ENCODE data around the gene UBA3.

UBA3 gene

GRCh38 chr3:69066121-69066520 lies 14.0 kb downstream of the UBA3 start:
- no peak for DNase-seq (ENCODE audit: low read depth in 3 of 3)

GRCh38 chr3:69065318-69065964 lies 14.7 kb downstream of the UBA3 start:
- no peak for DNase-seq (ENCODE audit: low read depth in 3 of 3)

- DNase-seq (ENCODE audit: low read depth in 3 of 3), result no peak
These were observed 16.5 kb downstream of the UBA3 start for GRCh38 chr3:69063636-69064035.

GRCh38 chr3:69059688-69060087 lies 20.5 kb downstream of the UBA3 start:
- DNase-seq (ENCODE audit: low read depth in 3 of 3), result no peak

- no peak for DNase-seq (ENCODE audit: low read depth in 3 of 3)
These were observed 21.3 kb downstream of the UBA3 start for GRCh38 chr3:69058947-69059224.

GRCh38 chr3:69058180-69058946 lies 21.8 kb downstream of the UBA3 start:
- DNase-seq (ENCODE audit: low read depth in 3 of 3), result no peak

- DNase-seq (ENCODE audit: low read depth in 3 of 3), result no peak
These were observed 27.7 kb downstream of the UBA3 start for GRCh38 chr3:69052472-69052898.

- DNase-seq (ENCODE audit: low read depth in 3 of 3), result peak; percentile 95 to 97 (median 96)
These were observed 28.3 kb downstream of the UBA3 start, which contains the start of gene TMF1 for GRCh38 chr3:69051756-69052471. Gene TMF1, minus strand, starts transcription at chr3:69052333. Its CDS starts 247 bp downstream, at chr3:69052086.

GRCh38 chr3:69048990-69049389 lies 31.2 kb downstream of the UBA3 start:
- no peak for DNase-seq (ENCODE audit: low read depth in 3 of 3)

GRCh38 chr3:69044608-69045007 lies 35.6 kb downstream of the UBA3 start:
- DNase-seq (ENCODE audit: low read depth in 3 of 3), result no peak

- no peak for DNase-seq (ENCODE audit: low read depth in 3 of 3)
These were observed 46.7 kb downstream of the UBA3 start for GRCh38 chr3:69033470-69033869.

- no peak for DNase-seq (ENCODE audit: low read depth in 3 of 3)
These were observed 47.4 kb downstream of the UBA3 start for GRCh38 chr3:69032737-69033136.

GRCh38 chr3:69032142-69032541 lies 48.0 kb downstream of the UBA3 start:
- DNase-seq (ENCODE audit: low read depth in 3 of 3), result no peak

GRCh38 chr3:69031635-69032034 lies 48.5 kb downstream of the UBA3 start:
- DNase-seq (ENCODE audit: low read depth in 3 of 3), result no peak

- no peak for DNase-seq (ENCODE audit: low read depth in 3 of 3)
These were observed 59.3 kb downstream of the UBA3 start for GRCh38 chr3:69020857-69021256.

GRCh38 chr3:69020424-69020823 lies 59.7 kb downstream of the UBA3 start:
- DNase-seq (ENCODE audit: low read depth in 3 of 3), result no peak

- DNase-seq (ENCODE audit: low read depth in 3 of 3), result no peak
These were observed 63.3 kb downstream of the UBA3 start for GRCh38 chr3:69016901-69017300.

- DNase-seq (ENCODE audit: low read depth in 3 of 3), result no peak
These were observed 64.1 kb downstream of the UBA3 start for GRCh38 chr3:69016102-69016501.

GRCh38 chr3:69014022-69014580 lies 66.1 kb downstream of the UBA3 start:
- DNase-seq (ENCODE audit: low read depth in 3 of 3), result no peak

- DNase-seq (ENCODE audit: low read depth in 3 of 3), result peak; percentile 53 to 83 (median 65)
These were observed 66.7 kb downstream of the UBA3 start, which contains the start of gene EOGT for GRCh38 chr3:69013253-69014021. Gene EOGT, minus strand, starts transcription at chr3:69013684. Its CDS starts 3,838 bp downstream, at chr3:69009846.

GRCh38 chr3:69012800-69013252 lies 67.3 kb downstream of the UBA3 start:
- DNase-seq (ENCODE audit: low read depth in 3 of 3), result peak in 1 of 3 experiments; percentile 14

Data from stimulated activated CD4-positive, alpha-beta T cell treated with anti-CD3 and anti-CD28 coated beads, TNF-alpha, amount 100 ng/mL, for 24 hours (primary cell).